ENCODE results near the gene RGS14. TPM values are rescaled to one million over a fixed set of nuclear protein-coding genes. Genes with fewer than 3 reads are reported as not detected.
"Not testable (repeated sequence)": the region's sequence is repeated elsewhere in the genome, so short reads cannot be mapped to it uniquely, and the experiment has no call there.

The RGS14 gene
- total RNA-seq, 2 experiments from 2014 or later: 42.8 to 43.5 TPM

DNA sequence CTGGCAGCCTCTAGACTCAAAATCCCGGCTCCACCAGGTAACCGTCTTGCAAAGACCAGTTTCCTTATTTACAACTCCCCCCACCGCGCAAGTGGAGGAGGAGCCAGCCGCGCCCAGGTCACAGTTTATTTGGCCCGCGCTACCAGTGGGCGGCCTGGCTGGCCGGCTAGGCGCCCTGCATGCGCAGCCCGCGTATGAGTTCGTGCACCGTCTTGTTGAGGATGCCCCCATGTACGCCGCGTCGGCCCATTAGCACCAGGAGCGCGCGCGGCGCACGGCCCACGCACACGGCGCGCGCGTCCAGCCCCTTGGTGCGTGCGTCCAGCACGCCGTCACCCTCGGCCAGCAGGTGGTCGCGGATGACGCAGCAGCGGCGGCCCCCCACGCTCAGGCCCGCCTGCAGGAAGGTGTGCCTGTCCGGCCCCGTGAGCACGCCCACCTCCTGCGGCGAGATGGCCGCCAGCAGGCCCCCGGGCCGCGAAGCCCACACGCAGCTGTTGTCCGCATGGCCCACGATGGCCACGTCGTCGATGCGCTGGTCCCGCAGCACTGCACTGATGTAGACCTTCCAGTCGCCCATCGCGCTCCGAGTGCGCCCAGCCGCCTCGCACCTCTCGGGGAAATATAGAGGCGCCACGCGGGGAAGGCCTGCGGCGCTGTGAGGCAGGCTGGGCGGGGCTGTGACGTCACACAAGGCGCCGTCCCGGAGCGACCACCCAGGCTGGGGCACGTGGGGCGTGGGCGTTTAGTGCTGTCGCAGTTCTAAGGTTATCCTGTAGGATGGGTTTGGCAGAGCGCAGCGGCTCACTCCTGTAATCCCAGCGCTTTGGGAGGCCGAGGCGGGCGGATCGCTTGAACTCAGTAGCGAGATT lies 42.5 kb downstream of the RGS14 start, which contains the start of gene PFN3:
Gene PFN3 (minus strand): TSS at position 665 of the 872 bp plus-strand sequence. CDS start 85 bp downstream, at position 580.
- ChIA-PET CTCF (interaction anchor here (5.5 to 7.9 kb wide), 3 partner anchors 10 to 48 kb away, joined by 122 to 312 read pairs (median 145); partner anchors contain the start of genes GRK6 and PRR7), POLR2A (no interaction called here)

DNA sequence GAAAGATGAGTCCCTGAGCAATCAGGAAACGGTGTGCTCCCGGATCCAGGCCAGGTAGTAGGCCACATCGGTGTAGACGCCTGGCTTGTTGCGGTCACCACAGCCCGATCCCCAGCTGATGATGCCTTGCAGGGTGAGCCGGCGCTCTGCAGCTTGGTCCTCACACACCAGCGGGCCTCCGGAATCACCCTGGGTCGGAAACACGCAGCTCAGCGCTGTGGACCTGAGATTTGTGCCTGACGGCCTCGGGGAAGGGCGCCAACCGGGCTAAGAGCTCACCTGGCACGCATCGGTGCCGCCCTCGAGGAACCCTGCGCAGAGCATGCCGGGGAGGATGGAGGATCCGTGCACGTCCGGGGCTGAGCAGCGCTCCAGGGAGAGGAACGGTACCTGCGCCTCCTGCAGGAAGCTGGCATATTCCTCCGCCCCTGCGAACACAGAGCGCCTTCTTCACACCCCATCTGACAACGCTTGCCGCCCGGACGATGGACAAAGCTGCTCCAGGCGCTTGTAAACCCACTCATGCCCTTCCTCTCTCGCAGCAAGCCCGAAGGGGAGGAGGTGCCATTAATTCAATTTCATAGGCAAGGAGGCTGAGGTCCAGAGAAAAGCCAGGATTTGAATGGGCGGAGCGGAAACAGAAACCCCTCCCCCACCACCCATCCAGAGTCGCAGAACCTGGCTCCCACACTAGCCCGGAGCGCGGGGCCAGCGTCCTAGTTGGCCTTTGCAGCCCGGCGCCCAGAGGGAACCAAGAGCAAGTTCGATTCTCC lies 44.7 kb downstream of the RGS14 start:
- ChIA-PET CTCF (interaction anchor here (0.5 to 7.9 kb wide), 23 partner anchors 12 to 277 kb away, joined by 3 to 312 read pairs (median 5); partner anchors contain the start of genes GRK6, MXD3, PDLIM7 and PRELID1), POLR2A (interaction anchor here (0.8 to 5.0 kb wide), 17 partner anchors 12 to 113 kb away, joined by 3 to 55 read pairs (median 5); partner anchors contain the start of genes GRK6 and PDLIM7)

DNA sequence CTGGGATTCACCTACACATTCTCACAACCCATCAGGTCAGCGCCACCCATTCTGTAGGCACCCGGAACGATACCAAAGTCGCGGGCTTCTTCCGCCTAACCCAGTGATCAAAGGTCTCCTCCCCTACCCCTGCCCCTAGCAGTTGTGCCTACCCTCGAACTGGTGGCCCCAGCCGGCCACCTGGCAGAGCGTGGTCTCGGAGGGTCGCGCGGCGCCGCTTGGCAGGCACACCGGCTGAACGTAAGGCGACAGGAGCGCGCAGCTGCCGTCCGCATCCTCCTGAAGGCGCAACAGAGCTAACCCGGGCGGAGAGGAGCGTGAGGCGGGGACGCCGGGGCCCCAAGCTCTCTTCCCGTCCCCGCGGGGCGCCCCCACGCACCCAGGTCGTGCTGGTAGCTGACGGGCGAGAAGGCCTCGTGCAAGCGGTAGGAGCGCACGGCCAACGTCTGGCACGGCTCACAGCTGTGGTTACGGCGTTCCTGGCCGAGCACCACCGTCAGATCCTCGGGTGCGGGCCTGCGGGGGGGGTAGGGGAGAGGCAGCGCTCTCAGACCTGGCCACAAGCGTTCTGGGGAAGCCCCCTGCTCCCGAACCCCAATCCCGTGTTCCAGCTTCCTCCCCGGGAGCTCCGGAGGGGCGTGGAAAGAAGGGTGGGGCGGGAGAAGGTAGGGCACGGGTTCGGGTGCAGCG lies 45.5 kb downstream of the RGS14 start:
- ChIA-PET CTCF (interaction anchor here (0.5 to 7.9 kb wide), 28 partner anchors 12 to 290 kb away, joined by 3 to 312 read pairs (median 6); partner anchors contain the start of genes GRK6, MXD3, PDLIM7 and PRR7), POLR2A (interaction anchor here (0.6 to 5.0 kb wide), 18 partner anchors 13 to 184 kb away, joined by 3 to 55 read pairs (median 4); partner anchors contain the start of genes DBN1, GRK6, LMAN2 and PDLIM7)

DNA sequence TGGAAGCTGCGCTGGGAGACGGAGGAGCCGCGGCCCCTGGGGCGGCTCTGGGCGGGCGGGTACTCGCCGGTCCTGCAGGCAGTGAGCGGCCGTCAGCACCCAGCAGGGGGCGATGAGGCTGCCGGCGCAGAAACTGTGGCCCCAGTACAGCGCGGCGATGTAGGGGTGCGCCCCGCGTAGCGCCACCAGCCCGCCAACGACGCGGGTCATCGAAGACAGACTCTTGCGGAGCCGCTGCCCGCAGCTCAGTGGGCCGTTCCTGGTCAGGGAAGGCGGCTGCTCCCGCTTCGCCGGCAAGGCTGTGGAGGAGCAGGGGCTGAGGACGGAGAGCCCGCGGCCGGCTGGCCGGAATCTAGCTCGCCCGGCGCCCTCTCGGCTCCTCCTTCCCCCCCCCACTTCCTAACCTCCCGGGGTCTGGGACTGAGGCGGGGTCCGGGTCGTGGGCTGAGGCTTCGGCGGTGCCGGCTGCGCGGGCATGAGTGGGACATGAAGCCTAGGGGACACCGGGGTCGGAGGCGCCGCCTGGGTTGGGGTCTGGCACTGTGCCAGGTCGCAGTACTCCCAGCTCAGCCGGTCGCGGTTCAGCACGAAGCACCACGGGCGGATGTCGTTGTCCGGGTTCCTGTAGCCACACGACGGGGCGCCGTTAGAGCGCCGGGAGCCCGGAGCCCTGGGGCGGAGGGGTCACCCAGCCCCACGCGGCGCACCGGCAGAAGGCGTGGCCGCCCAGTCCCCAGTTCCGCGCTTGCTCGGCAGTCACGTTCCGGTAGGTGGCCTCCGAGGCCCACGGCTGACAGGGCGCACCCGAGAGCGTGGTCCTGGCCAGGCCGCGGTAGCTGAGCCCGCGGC lies 46.3 kb downstream of the RGS14 start:
- POLR2A ChIA-PET: interaction anchor here (0.6 to 5.0 kb wide), 19 partner anchors 10 to 183 kb away, joined by 3 to 55 read pairs (median 5); partner anchors contain the start of genes DBN1, GRK6, LMAN2 and PDLIM7
- CTCF ChIA-PET: interaction anchor here (0.6 to 7.9 kb wide), 31 partner anchors 11 to 291 kb away, joined by 3 to 312 read pairs (median 5); partner anchors contain the start of genes GRK6, MXD3, PDLIM7 and PRR7

DNA sequence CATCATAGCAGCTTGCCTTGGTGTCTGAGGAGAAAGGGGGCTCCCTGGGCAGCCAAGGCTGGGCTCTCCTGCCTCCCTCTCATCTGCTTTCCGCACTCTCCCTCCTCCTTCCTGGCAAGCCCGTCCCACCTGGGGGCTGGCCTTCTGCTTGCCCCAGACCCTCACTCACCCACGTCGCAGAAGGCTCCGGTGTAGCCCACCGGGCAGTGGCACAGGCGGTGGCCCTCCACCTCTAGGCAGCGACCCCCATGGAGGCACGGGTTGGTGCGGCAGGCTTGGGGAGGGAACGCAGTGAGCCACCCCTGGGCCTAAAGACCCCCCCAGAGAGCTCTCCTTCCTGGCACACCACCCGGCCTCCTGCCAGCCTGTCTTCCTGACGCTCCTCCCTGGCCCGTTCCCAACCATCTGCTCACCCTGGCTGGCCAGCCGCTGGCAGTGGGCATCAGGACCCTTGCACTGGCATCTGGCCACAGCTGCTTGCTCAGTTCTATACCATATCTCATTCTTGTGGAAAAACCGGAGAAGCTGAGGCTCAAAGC lies 47.0 kb downstream of the RGS14 start:
- ChIA-PET CTCF (interaction anchor here (0.8 to 7.9 kb wide), 23 partner anchors 11 to 115 kb away, joined by 3 to 312 read pairs (median 8); partner anchors contain the start of genes GRK6, MXD3, PDLIM7 and PRR7), POLR2A (interaction anchor here (0.6 to 5.0 kb wide), 12 partner anchors 10 to 93 kb away, joined by 3 to 55 read pairs (median 9); partner anchors contain the start of genes DBN1, GRK6 and PDLIM7)

DNA sequence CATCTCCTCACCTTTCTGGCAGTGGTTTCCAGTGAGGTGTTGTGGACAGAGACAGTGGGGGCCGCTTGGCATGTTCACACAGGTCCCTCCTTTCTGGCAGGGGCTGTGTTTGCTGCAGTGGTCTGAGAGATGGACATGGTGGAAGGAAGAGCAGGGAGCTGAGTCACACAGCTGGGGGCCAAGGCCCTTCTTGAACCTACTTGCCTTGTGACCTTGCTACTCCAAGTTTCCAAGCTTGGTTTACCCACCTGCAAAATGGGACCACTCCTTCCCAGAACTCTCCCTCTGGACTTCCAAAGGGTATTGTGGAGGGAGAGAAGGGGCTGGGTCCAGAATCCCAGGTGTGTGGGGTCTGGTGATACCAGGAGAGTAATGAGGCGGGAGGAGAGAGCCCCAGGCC lies 47.6 kb downstream of the RGS14 start:
- ChIA-PET POLR2A (interaction anchor here (0.6 to 5.0 kb wide), 6 partner anchors 16 to 50 kb away, joined by 3 to 55 read pairs (median 28); partner anchors contain the start of gene GRK6), CTCF (interaction anchor here (0.8 to 7.9 kb wide), 13 partner anchors 10 to 114 kb away, joined by 3 to 312 read pairs (median 23); partner anchors contain the start of genes GRK6, PDLIM7 and PRR7)

DNA sequence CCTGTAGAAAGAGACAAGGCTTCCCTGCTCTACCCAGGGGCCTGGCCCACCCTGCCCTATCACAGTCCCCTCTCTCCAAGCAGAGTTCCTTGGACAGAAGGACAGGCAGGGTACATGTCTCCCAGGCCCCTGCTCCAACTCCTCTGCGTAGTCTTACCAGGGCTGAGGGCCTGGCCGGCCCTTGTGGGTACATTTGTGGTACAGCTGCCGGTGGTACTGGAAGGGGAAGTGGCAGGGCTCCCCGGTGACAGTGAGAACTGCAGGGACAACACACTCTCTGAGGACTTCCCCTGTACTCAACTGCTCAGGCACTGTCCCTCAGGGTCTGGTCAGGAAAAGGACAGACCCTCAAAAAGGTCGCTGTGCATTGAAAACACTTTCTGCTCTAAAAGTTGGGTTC lies 48.1 kb downstream of the RGS14 start:
- ChIA-PET CTCF (interaction anchor here (4.3 to 7.9 kb wide), 4 partner anchors 10 to 42 kb away, joined by 54 to 312 read pairs (median 134); partner anchors contain the start of genes GRK6 and PRR7), POLR2A (interaction anchor here (3.1 to 5.0 kb wide), 2 partner anchors 22 to 42 kb away, joined by 16 to 55 read pairs; partner anchors contain the start of gene GRK6)

DNA sequence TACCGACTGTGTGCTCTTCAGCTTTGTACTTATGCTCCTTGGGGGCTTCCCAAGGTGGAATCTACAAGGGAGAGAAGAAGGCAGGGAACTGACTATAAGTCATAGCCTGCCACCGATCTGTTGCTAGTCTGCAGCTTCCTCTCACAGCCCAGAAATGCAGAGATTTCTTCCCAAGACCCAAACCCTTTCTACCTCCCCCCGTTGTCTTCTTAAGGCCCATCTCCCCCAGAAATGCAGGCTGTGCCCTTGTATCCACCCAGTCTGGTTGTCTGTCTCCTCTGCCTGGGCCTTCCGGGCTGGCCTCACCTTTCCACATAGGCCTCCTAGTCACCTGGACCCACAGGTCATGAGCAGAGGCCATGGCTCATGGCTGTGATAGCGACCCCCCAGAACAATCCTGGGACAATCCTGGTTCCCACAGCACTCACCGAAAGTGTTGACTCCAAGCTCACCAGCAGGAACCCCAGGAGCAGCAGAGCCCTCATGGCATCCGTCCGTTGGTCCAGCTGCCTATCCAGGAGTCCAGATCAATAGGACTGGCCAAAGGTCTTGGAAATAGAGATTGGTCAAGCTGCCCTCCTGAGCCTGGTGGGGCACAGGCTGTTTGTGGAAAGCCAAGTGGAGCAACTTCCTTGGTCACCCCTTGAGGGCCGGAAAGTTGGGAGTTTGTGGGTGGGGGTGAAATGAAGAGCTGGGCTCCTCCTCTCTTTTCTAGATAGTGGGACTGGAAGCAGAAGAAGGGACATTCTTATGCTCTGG lies 51.5 kb downstream of the RGS14 start, which contains the start of gene F12:
Gene F12 (minus strand): TSS at position 522 of the 759 bp plus-strand sequence. CDS start 37 bp downstream, at position 485.
- CTCF ChIA-PET: interaction anchor here (0.7 to 3.5 kb wide), 8 partner anchors 17 to 88 kb away, joined by 3 to 11 read pairs (median 5); partner anchors contain the start of genes GRK6 and PDLIM7
- POLR2A ChIA-PET: interaction anchor here (0.6 kb wide), 1 partner anchor 16 kb away, joined by 3 read pairs; no protein-coding TSS in a partner anchor

DNA sequence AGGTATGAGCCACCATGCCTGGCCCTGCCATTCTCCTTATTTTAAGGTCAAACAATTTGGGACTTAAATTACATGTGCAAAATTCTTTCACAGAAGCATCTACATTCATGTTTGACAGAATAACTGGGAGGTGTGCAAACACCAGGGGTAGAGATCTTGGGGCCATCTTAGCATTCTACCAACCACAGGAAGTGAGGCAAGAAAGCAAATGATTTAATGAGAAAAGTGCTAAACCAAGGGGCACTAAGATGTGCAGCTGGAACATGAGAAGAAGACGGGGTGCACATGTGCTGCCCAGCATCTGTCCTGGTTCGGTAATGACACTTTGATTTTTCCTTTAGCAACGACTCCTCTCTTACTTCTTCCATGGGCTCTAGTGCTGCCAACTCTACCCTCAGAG lies 52.9 kb downstream of the RGS14 start:
- ChIA-PET POLR2A (interaction anchor here (1.1 kb wide), 1 partner anchor 31 kb away, joined by 4 read pairs; no protein-coding TSS in a partner anchor), CTCF (interaction anchor here (0.7 to 3.5 kb wide), 4 partner anchors 16 to 481 kb away, joined by 3 to 11 read pairs (median 7); partner anchors contain the start of gene GRK6)

DNA sequence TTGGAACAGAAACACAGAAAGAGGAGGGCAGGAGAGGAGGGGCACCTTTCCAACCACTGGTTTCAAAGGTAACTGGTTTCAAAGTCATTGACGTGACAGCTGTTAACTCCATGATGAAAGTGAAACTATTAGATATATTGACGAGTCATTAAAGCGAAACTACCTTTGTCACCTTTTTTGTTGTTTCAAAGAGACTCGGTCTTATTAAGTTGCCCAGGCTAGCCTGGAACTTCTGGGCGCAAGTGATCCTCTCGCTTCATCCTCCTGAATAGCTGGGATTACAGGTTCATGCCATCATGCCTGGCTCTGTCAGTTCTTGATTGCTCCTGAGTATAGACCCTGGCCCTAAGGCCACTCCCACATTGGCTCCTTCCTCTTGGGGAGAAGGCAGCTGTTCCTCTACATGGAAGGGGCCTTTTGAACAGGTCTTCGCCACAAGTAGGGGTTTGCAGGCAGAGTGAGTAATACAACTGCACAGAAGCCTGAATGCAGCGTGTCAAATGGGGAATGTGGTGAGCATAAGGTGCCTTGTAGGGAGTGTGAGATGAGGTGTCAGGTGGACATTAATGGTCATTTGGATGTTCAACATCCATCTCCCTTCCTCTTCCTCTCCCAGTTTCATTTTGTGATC lies 55.0 kb downstream of the RGS14 start:
- CTCF ChIA-PET: interaction anchor here (0.8 to 7.0 kb wide), 4 partner anchors 9 to 43 kb away, joined by 3 to 54 read pairs (median 4); no protein-coding TSS in a partner anchor

DNA sequence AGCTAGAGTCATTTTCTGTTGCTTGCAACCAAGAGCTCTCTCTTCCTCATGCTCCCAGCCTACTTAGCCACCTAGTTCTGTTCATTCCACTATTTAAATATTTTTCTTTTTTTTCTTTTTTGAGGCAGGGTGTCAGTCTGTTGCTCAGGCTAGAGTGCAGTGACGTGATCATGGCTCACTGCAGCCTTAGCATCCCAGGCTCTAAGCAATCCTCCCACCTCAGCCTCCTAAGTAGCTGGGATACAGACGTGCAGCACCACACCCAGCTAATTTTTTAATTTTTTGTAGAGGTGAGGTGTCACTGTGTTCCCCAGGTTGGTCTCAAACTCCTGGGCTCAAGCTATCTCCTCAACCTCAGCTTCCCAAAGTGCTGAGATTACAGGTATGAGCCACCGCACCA lies 56.8 kb downstream of the RGS14 start:
- ChIA-PET CTCF (interaction anchor here (0.7 to 7.0 kb wide), 5 partner anchors 9 to 44 kb away, joined by 3 to 54 read pairs (median 3); no protein-coding TSS in a partner anchor), POLR2A (interaction anchor here (0.5 to 1.5 kb wide), 2 partner anchors 10 to 25 kb away, joined by 3 read pairs; no protein-coding TSS in a partner anchor)

More for the DNA sequence above, 55.0 kb downstream of the RGS14 start:
- POLR2A ChIA-PET: interaction anchor here (0.9 to 1.6 kb wide), 3 partner anchors 17 to 57 kb away, joined by 4 to 5 read pairs (median 4); no protein-coding TSS in a partner anchor

DNA sequence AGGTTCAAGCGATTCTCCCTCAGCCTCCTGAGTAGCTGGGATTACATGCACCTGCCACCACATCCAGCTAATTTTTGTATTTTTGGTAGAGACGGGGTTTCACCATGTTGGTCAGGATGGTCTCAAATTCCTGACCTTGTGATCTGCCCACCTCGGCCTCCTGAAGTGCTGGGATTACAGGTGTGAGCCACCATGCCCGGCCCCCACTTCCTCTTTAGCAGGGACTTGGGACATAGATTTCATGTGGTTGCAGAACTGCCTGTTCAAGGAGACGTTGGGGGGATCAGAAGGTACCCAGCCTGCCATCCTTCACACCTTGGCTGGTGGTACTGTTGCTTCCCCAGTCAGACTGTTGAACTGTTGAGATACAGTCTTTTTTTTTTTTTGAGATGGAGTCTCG lies 59.4 kb downstream of the RGS14 start:
- CTCF ChIA-PET: interaction anchor here (1.4 to 7.0 kb wide), 2 partner anchors 9 to 13 kb away, joined by 3 to 54 read pairs; no protein-coding TSS in a partner anchor

DNA sequence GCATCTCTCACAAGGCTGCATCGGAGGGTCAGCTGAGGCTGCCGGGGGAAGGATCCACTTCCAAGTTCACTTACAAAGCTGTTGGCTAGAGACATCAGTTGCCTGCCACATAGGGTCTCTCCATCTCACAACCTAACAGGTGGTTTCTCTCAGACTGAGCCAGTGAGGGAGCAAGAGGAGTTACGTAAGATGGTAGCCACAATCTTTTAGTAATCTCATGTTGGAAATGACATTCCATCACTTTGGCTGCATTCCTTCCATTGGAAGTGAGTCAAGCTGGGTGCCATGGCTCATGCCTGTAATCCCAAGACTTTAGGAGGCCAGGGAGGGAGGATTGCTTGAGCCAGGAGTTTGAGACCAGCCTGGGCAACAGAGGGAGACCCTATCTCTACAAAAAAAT lies 61.3 kb downstream of the RGS14 start:
- CTCF ChIA-PET: interaction anchor here (0.8 to 7.0 kb wide), 2 partner anchors 14 to 15 kb away, joined by 3 to 54 read pairs; no protein-coding TSS in a partner anchor
- POLR2A ChIA-PET: no interaction called here

More for the DNA sequence above, 59.4 kb downstream of the RGS14 start:
- POLR2A ChIA-PET: not testable (repeated sequence)

DNA sequence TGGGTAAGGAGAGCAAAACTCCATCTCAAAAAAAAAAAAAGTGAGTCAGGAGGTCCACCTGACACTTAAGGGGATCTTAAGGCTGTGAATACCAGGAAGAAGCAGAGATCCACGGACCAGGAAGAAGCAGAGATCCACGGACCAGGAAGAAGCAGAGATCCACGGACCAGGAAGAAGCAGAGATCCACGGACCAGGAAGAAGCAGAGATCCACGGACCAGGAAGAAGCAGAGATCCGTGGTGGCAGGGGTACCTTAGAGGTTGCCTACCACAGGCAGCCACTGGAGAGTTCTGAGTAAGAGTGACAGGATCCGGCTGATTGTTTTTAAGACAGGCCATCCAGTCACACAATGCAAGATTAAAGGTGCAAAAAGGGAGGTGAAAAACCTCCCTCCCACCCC lies 62.7 kb downstream of the RGS14 start:
- CTCF ChIA-PET, POLR2A ChIA-PET: not testable (repeated sequence)
